Measurements from ENCODE around the gene SRSF4. TPM values are rescaled to one million over a fixed set of nuclear protein-coding genes. Genes with fewer than 3 reads are reported as not detected.

SRSF4 gene
- total RNA-seq, 1 donor from 2014 or later, result 33.0 TPM

GRCh38 chr1:29201595-29202051 lies 19.9 kb upstream of the SRSF4 start:
- DNase-seq (ENCODE audit: low spot score), result no peak
- ATAC-seq, result no peak

GRCh38 chr1:29200906-29201594 lies 19.4 kb upstream of the SRSF4 start:
- no peak for DNase-seq (ENCODE audit: low spot score)
- ATAC-seq, result no peak

- DNase-seq (ENCODE audit: low spot score) (no peak), ATAC-seq (no peak)
Measured at GRCh38 chr1:29197993-29198392, 16.3 kb upstream of the SRSF4 start.

- peak; percentile 90 for ATAC-seq
- DNase-seq (ENCODE audit: low spot score), result no peak
Measured at GRCh38 chr1:29197590-29197924, 15.9 kb upstream of the SRSF4 start.

- DNase-seq (ENCODE audit: low spot score) (no peak), ATAC-seq (no peak)
Measured at GRCh38 chr1:29196863-29197589, 15.3 kb upstream of the SRSF4 start.

GRCh38 chr1:29195881-29196291 lies 14.2 kb upstream of the SRSF4 start:
- ATAC-seq (peak; percentile 78), DNase-seq (ENCODE audit: low spot score) (peak; percentile 75)

- DNase-seq (ENCODE audit: low spot score) (no peak), ATAC-seq (no peak)
Measured at GRCh38 chr1:29193879-29194455, 12.3 kb upstream of the SRSF4 start.

GRCh38 chr1:29190718-29191117 lies 9.0 kb upstream of the SRSF4 start:
- DNase-seq (ENCODE audit: low spot score) (no peak), ATAC-seq (no peak)

GRCh38 chr1:29186707-29187106 lies 5.0 kb upstream of the SRSF4 start:
- DNase-seq (ENCODE audit: low spot score), result no peak
- ATAC-seq, result no peak

- peak; percentile 10 for ATAC-seq
- no peak for DNase-seq (ENCODE audit: low spot score)
Measured at GRCh38 chr1:29186252-29186651, 4.6 kb upstream of the SRSF4 start.

GRCh38 chr1:29183287-29183686 lies 1.6 kb upstream of the SRSF4 start:
- DNase-seq (ENCODE audit: low spot score) (no peak), ATAC-seq (no peak)

GRCh38 chr1:29180497-29181412 lies 945 bp downstream of the SRSF4 start:
- ATAC-seq, result peak; percentile 17
- no peak for DNase-seq (ENCODE audit: low spot score)

GRCh38 chr1:29179641-29180184 lies 2.0 kb downstream of the SRSF4 start:
- no peak for DNase-seq (ENCODE audit: low spot score)
- ATAC-seq, result no peak

- ATAC-seq (no peak), DNase-seq (ENCODE audit: low spot score) (no peak)
Measured at GRCh38 chr1:29177022-29177705, 4.5 kb downstream of the SRSF4 start.

GRCh38 chr1:29176576-29176975 lies 5.1 kb downstream of the SRSF4 start:
- no peak for DNase-seq (ENCODE audit: low spot score)
- no peak for ATAC-seq

- DNase-seq (ENCODE audit: low spot score), result no peak
- no peak for ATAC-seq
Measured at GRCh38 chr1:29172415-29172939, 9.2 kb downstream of the SRSF4 start.

GRCh38 chr1:29171521-29171920 lies 10.2 kb downstream of the SRSF4 start:
- DNase-seq (ENCODE audit: low spot score) (no peak), ATAC-seq (no peak)

GRCh38 chr1:29171089-29171488 lies 10.6 kb downstream of the SRSF4 start:
- no peak for DNase-seq (ENCODE audit: low spot score)
- no peak for ATAC-seq

- ATAC-seq, result no peak
- DNase-seq (ENCODE audit: low spot score), result no peak
Measured at GRCh38 chr1:29169976-29170375, 11.7 kb downstream of the SRSF4 start.

GRCh38 chr1:29167904-29168303 lies 13.8 kb downstream of the SRSF4 start:
- ATAC-seq (no peak), DNase-seq (ENCODE audit: low spot score) (no peak)

Data from left lobe of liver (tissue), 2 donors.